ENCODE results near the gene ASB13.

ASB13 gene

GRCh38 chr10:5656737-5657579 is 9.4 kb downstream of the ASB13 start:
- Histone ChIP-seq H3K27ac (ENCODE audit: low read depth, low read length) (no peak overlapping the region), H3K36me3 (ENCODE audit: insufficient read depth, low read length) (no peaks in the 10 kb centered on the region; the same call in 1 of the 2 replicates)

GRCh38 chr10:5655121-5655520 is 11.3 kb downstream of the ASB13 start:
- H2AFZ ChIP-seq (ENCODE audit: low read length, unreplicated experiment) = no peak overlapping the region
- peaks cover 9% of the 10 kb centered on the region for H3K4me1 ChIP-seq (ENCODE audit: control insufficient read depth, insufficient read depth, low read length, unreplicated experiment)
- peaks cover 10% of the 10 kb centered on the region for H3K79me2 ChIP-seq (ENCODE audit: control insufficient read depth, insufficient read depth, low read length, unreplicated experiment)
- no peaks in the 10 kb centered on the region for H3K27me3 ChIP-seq (ENCODE audit: insufficient read depth, low read length)
- H3K4me3 ChIP-seq (ENCODE audit: low read depth, low read length) = no peak overlapping the region
- H3K36me3 ChIP-seq (ENCODE audit: insufficient read depth, low read length) = peaks cover 4% of the 10 kb centered on the region; the same call in 1 of the 2 replicates
- no peak overlapping the region for H3K27ac ChIP-seq (ENCODE audit: low read depth, low read length)

More at GRCh38 chr10:5656737-5657579, 9.4 kb downstream of the ASB13 start:
- Histone ChIP-seq H3K4me3 (ENCODE audit: low read depth, low read length) (no peak overlapping the region), H3K27me3 (ENCODE audit: insufficient read depth, low read length) (no peaks in the 10 kb centered on the region), H2AFZ (ENCODE audit: low read length, unreplicated experiment) (no peak overlapping the region), H3K79me2 (ENCODE audit: control insufficient read depth, insufficient read depth, low read length, unreplicated experiment) (peaks cover 14% of the 10 kb centered on the region), H3K4me1 (ENCODE audit: control insufficient read depth, insufficient read depth, low read length, unreplicated experiment) (peaks cover 15% of the 10 kb centered on the region)

DNA sequence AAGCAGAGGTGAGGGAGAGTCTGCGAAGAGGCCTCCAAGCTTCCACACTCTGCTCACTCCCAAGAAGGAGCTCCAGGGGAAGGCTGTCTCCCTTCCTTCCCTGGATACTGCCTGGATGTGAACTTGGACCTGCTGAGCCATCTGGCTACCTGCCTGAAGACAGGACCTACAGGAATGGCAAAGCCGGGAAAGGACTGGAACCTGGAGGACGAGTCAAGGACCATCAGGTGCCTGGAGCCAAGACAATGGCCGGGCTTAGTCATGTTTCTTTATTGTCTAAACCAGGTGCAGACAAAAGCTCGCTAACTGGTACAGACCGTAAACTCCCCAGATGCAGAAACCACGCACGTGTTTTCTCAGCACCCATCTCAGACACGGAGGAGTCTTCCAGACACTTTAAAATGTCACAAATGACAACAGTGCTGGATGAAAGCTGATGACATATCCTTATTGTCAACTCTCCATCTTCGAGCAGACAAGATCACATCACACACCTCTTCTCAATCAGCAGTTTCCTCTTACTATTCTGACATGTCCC is 12.1 kb downstream of the ASB13 start:
- no peak overlapping the region for H2AFZ ChIP-seq (ENCODE audit: low read length, unreplicated experiment)
- no peak overlapping the region for H3K4me3 ChIP-seq (ENCODE audit: low read depth, low read length)
- H3K27ac ChIP-seq (ENCODE audit: low read depth, low read length) = no peak overlapping the region
- no peaks in the 10 kb centered on the region for H3K27me3 ChIP-seq (ENCODE audit: insufficient read depth, low read length)
- peaks cover 4% of the 10 kb centered on the region; the same call in 1 of the 2 replicates for H3K36me3 ChIP-seq (ENCODE audit: insufficient read depth, low read length)
- peaks cover 9% of the 10 kb centered on the region for H3K79me2 ChIP-seq (ENCODE audit: control insufficient read depth, insufficient read depth, low read length, unreplicated experiment)
- H3K4me1 ChIP-seq (ENCODE audit: control insufficient read depth, insufficient read depth, low read length, unreplicated experiment) = peaks cover 1% of the 10 kb centered on the region

GRCh38 chr10:5652746-5653145 is 13.6 kb downstream of the ASB13 start:
- Histone ChIP-seq H3K79me2 (ENCODE audit: control insufficient read depth, insufficient read depth, low read length, unreplicated experiment) (peaks cover 4% of the 10 kb centered on the region), H3K27me3 (ENCODE audit: insufficient read depth, low read length) (no peaks in the 10 kb centered on the region), H3K27ac (ENCODE audit: low read depth, low read length) (no peak overlapping the region), H2AFZ (ENCODE audit: low read length, unreplicated experiment) (no peak overlapping the region), H3K4me1 (ENCODE audit: control insufficient read depth, insufficient read depth, low read length, unreplicated experiment) (no peaks in the 10 kb centered on the region), H3K36me3 (ENCODE audit: insufficient read depth, low read length) (peaks cover 4% of the 10 kb centered on the region; the same call in 1 of the 2 replicates), H3K4me3 (ENCODE audit: low read depth, low read length) (no peak overlapping the region)

GRCh38 chr10:5651388-5651764 is 15.0 kb downstream of the ASB13 start:
- Histone ChIP-seq H3K4me1 (ENCODE audit: control insufficient read depth, insufficient read depth, low read length, unreplicated experiment) (no peaks in the 10 kb centered on the region), H3K27ac (ENCODE audit: low read depth, low read length) (no peak overlapping the region), H3K36me3 (ENCODE audit: insufficient read depth, low read length) (peaks cover 4% of the 10 kb centered on the region; the same call in 1 of the 2 replicates), H3K4me3 (ENCODE audit: low read depth, low read length) (no peak overlapping the region), H3K79me2 (ENCODE audit: control insufficient read depth, insufficient read depth, low read length, unreplicated experiment) (peaks cover 4% of the 10 kb centered on the region), H3K27me3 (ENCODE audit: insufficient read depth, low read length) (no peaks in the 10 kb centered on the region), H2AFZ (ENCODE audit: low read length, unreplicated experiment) (no peak overlapping the region)

DNA sequence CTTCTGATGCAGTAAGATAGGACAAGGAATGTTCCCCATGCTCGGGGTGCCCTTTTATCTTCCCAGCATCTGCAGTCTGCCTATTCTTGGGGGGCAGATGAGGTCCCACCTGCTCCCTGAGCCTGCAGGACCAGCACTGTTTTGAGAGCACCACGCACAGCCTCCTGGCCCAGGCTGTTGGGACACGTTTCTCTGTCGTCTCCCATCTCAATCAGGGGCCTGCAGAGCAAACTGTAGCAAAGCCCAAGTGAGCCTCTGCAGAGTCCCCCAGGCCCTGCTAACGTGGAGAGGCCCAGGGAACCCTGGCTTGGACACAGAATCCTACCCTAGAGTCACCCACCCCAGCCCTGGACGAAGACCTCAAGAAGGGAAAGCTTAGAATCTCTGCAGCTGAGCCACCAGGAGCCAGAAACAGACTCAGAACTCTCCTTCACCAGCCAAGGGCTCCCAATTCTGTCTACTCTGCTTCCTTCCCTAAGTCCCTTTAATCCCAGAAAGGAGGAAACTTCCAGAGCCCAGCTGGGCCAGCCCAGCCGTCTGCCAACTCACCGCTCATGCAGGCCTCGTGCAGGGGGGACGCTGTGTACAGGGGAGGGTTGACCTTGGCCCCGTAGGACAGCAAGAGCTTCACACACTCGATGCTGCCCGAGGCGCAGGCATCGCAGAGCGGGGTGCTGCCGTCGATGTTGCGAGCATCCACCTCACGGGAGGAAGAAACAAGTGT is 15.6 kb downstream of the ASB13 start:
- peaks cover 4% of the 10 kb centered on the region; the same call in 1 of the 2 replicates for H3K36me3 ChIP-seq (ENCODE audit: insufficient read depth, low read length)
- H3K27ac ChIP-seq (ENCODE audit: low read depth, low read length) = no peak overlapping the region
- H3K4me3 ChIP-seq (ENCODE audit: low read depth, low read length) = no peak overlapping the region
- H2AFZ ChIP-seq (ENCODE audit: low read length, unreplicated experiment) = no peak overlapping the region
- peaks cover 4% of the 10 kb centered on the region for H3K79me2 ChIP-seq (ENCODE audit: control insufficient read depth, insufficient read depth, low read length, unreplicated experiment)
- no peaks in the 10 kb centered on the region for H3K4me1 ChIP-seq (ENCODE audit: control insufficient read depth, insufficient read depth, low read length, unreplicated experiment)
- no peaks in the 10 kb centered on the region for H3K27me3 ChIP-seq (ENCODE audit: insufficient read depth, low read length)

DNA sequence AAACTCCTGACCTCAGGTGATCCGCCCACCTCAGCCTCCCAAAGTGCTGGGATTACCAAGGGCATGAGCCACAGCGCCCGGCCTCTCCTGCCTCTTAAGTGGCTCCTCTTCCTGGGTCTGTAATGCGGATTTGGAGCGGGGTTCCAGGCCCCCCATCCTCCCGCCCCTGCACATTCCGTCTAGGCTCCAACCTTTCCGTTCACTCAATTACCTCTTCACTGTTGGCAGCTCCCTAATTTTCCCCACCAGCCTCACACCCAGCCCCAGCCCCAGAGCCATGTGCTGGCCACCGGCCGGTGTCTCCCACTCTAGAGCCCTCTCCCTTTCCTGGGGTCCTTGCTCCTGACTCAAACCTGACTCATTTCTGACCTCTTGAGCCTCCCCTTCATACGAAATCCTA is 16.6 kb downstream of the ASB13 start:
- H3K27ac ChIP-seq (ENCODE audit: low read depth, low read length) = no peak overlapping the region
- H3K79me2 ChIP-seq (ENCODE audit: control insufficient read depth, insufficient read depth, low read length, unreplicated experiment) = no peaks in the 10 kb centered on the region
- H3K4me3 ChIP-seq (ENCODE audit: low read depth, low read length) = no peak overlapping the region
- H3K36me3 ChIP-seq (ENCODE audit: insufficient read depth, low read length) = peaks cover 4% of the 10 kb centered on the region; the same call in 1 of the 2 replicates
- H2AFZ ChIP-seq (ENCODE audit: low read length, unreplicated experiment) = no peak overlapping the region
- no peaks in the 10 kb centered on the region for H3K4me1 ChIP-seq (ENCODE audit: control insufficient read depth, insufficient read depth, low read length, unreplicated experiment)
- H3K27me3 ChIP-seq (ENCODE audit: insufficient read depth, low read length) = no peaks in the 10 kb centered on the region

- H3K27me3 ChIP-seq (ENCODE audit: insufficient read depth, low read length) = no peaks in the 10 kb centered on the region
- no peak overlapping the region for H2AFZ ChIP-seq (ENCODE audit: low read length, unreplicated experiment)
- no peak overlapping the region for H3K27ac ChIP-seq (ENCODE audit: low read depth, low read length)
- H3K4me1 ChIP-seq (ENCODE audit: control insufficient read depth, insufficient read depth, low read length, unreplicated experiment) = no peaks in the 10 kb centered on the region
- H3K79me2 ChIP-seq (ENCODE audit: control insufficient read depth, insufficient read depth, low read length, unreplicated experiment) = no peaks in the 10 kb centered on the region
- peaks cover 4% of the 10 kb centered on the region; the same call in 1 of the 2 replicates for H3K36me3 ChIP-seq (ENCODE audit: insufficient read depth, low read length)
- no peak overlapping the region for H3K4me3 ChIP-seq (ENCODE audit: low read depth, low read length)
These were observed 17.6 kb downstream of the ASB13 start for GRCh38 chr10:5648494-5649457.

- Histone ChIP-seq H3K27me3 (ENCODE audit: insufficient read depth, low read length) (no peaks in the 10 kb centered on the region), H3K4me1 (ENCODE audit: control insufficient read depth, insufficient read depth, low read length, unreplicated experiment) (no peaks in the 10 kb centered on the region), H3K79me2 (ENCODE audit: control insufficient read depth, insufficient read depth, low read length, unreplicated experiment) (no peaks in the 10 kb centered on the region), H3K27ac (ENCODE audit: low read depth, low read length) (no peak overlapping the region), H2AFZ (ENCODE audit: low read length, unreplicated experiment) (no peak overlapping the region), H3K36me3 (ENCODE audit: insufficient read depth, low read length) (peaks cover 4% of the 10 kb centered on the region; the same call in 1 of the 2 replicates), H3K4me3 (ENCODE audit: low read depth, low read length) (no peak overlapping the region)
These were observed 18.7 kb downstream of the ASB13 start for GRCh38 chr10:5647507-5648240.

Measured in ACC112 (cell line).